OCI-LY3 (cell line): ENCODE data around the gene MISP.

Experiments
- H2AFZ ChIP-seq: fragments of 200-600, 300-600 bp; shearing (Covaris generic); 2 replicates; pipeline ENCODE4 v1.6.0; 2014; ENCODE audit warnings: antibody characterized with exemption, low read depth, low read length
- H3K27ac ChIP-seq: fragments of 200-600, 300-600 bp; sonication (generic); 2 replicates; pipeline ENCODE4 v1.5.1; 2014; ENCODE audit warnings: mild to moderate bottlenecking, low read length, moderate library complexity, mixed read lengths
- H3K27me3 ChIP-seq: fragments of 200-600, 300-600 bp; sonication (generic); 2 replicates; pipeline ENCODE4 v1.6.1; 2014; ENCODE audit warnings: low read depth, low read length, mixed read lengths
- H3K36me3 ChIP-seq: fragments of 200-600, 300-600 bp; sonication (generic); replicated peaks from 2 replicates; pipeline ENCODE3; 2014; ENCODE audit warnings: low read depth, low read length, mixed read lengths
- H3K4me1 ChIP-seq: fragments of 300-600, 200-600 bp; sonication (generic); 2 replicates; pipeline ENCODE4 v1.6.1; 2014; ENCODE audit warnings: low read length, mixed read lengths
- H3K4me2 ChIP-seq: fragments of 200-600, 300-600 bp; sonication (generic); 2 replicates; pipeline ENCODE4 v1.6.1; 2014; ENCODE audit warnings: low read length, mixed read lengths
- H3K4me3 ChIP-seq: fragments of 300-600, 200-600 bp; sonication (generic); 2 replicates; pipeline ENCODE4 v1.5.1; 2014; ENCODE audit warnings: antibody characterized with exemption, mild to moderate bottlenecking, low read length, moderate library complexity
- H3K79me2 ChIP-seq: fragments of 300-600, 200-600 bp; shearing (Covaris generic); 2 replicates; pipeline ENCODE4 v1.6.1; 2014; ENCODE audit warnings: mild to moderate bottlenecking, low read length, mixed read lengths
- H3K9ac ChIP-seq: fragments of 300-600, 200-600 bp; shearing (Covaris generic); 2 replicates; pipeline ENCODE4 v1.6.0; 2014; ENCODE audit warnings: mild to moderate bottlenecking, low read length, moderate library complexity
- H3K9me3 ChIP-seq: fragments of 200-600, 300-600 bp; shearing (Covaris generic); 2 replicates; pipeline ENCODE4 v1.6.1; 2014; ENCODE audit warnings: low read length, mixed read lengths; ENCODE audit not compliant: insufficient read depth
- H4K20me1 ChIP-seq: fragments of 200-600, 300-600 bp; sonication (generic); 2 replicates; pipeline ENCODE4 v1.6.1; 2016; ENCODE audit warnings: low read length, mixed read lengths; ENCODE audit not compliant: insufficient read depth
- EZH2phosphoT487 ChIP-seq: fragments of 200-600 bp; shearing (Covaris generic); IDR thresholded peaks from 2 replicates; pipeline ENCODE4 v1.6.1; 2018; ENCODE audit warnings: antibody characterized with exemption, mixed run types, low read depth
- TF ChIP-seq, protein P1 (sequence below): fragments of 200-600, 300-600 bp; sonication (generic); IDR thresholded peaks from 2 replicates; pipeline ENCODE4 v1.5.1; 2014; ENCODE audit warnings: antibody characterized with exemption, low read length, low read depth

The MISP gene

DNA sequence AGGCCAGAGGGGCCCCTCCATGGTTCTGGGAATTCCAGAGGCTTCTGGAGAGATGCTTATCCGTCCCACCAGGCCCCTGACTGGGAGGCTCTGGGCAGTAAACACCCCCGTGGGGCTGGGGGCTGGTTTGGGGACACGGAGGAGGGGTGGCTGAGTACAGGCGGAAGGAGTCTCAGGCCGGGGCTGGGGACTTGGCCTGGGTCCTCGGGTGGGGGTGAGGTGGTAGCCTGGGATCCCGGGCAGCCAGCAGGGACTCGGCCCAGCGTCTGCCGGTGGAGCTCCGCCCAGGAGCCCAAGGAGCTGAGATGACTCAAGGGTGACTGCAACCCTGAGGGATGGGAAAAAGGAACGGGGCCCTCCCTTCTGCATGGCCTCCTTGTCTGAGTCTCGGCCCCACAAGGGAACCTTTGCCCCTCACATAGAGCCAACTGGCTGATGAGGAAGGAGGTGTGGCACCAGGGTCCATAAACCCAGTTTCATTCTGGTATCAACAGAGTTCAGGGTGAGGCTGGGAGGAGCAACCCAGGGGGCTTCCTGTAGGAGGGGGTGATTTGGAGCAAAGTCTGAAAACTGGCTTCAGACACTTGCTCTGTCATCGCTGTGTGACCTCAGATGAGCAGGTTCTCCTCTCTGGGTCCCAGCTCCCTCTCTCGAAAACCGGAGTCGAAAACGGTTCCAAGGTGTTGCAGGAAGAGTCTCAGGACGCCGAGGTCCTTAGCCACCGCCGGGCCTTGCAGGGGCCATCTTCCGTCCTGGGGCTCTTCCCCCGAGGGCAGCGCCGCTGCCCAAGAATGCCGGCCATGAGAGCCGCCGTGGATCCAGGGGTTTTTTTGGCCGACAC, 809 bp downstream of the MISP start:
- no peak overlapping the region for H3K4me2 ChIP-seq
- no peak for TF ChIP-seq EZH2phosphoT487
- TF ChIP-seq, protein P1, sequence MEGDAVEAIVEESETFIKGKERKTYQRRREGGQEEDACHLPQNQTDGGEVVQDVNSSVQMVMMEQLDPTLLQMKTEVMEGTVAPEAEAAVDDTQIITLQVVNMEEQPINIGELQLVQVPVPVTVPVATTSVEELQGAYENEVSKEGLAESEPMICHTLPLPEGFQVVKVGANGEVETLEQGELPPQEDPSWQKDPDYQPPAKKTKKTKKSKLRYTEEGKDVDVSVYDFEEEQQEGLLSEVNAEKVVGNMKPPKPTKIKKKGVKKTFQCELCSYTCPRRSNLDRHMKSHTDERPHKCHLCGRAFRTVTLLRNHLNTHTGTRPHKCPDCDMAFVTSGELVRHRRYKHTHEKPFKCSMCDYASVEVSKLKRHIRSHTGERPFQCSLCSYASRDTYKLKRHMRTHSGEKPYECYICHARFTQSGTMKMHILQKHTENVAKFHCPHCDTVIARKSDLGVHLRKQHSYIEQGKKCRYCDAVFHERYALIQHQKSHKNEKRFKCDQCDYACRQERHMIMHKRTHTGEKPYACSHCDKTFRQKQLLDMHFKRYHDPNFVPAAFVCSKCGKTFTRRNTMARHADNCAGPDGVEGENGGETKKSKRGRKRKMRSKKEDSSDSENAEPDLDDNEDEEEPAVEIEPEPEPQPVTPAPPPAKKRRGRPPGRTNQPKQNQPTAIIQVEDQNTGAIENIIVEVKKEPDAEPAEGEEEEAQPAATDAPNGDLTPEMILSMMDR = no peak

DNA sequence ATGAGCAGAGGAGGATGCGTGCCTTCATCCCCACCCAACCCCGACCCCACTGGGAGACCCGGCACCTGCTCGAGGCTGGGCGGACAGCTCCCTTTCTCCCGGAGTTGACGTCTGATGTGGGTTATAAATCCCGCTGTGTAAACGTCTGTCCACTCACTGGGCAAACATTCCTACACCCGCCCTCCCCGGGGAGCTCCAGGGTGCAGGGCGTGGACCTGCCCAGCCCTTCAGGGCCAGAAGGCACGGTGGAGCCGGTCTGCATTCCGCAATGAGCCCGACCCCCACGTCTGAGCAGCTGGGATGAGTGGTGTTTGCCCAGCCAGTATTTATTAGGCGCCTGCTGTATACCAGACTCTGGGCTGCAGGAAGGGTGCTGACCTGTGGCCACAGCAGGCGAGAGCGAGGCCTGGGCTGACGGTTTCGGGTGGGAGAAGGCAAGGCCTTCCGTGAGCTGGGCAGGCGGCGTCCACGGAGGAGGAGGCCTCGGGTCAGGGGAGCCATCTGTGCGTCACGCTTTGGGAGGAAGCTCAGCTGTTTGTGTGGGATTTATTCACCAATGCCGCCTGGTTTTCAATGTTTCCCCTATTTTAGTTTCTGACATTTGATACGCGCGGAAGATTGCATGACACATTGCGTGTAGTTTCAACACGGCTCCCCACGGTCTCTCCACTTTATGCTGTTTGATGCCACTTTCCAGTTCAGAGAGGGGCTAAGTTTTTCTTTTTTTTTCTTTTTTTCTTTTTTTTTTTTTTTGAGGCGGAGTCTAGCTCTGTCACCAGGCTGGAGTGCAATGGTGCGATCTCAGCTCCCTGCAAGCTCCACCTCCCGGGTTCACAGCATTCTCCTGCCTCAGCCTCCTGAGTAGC, 2.0 kb downstream of the MISP start:
- H3K36me3 ChIP-seq = no peaks in the 10 kb centered on the region
- no peaks in the 10 kb centered on the region for H3K79me2 ChIP-seq
- no peaks in the 10 kb centered on the region for H3K9me3 ChIP-seq
- H3K27ac ChIP-seq = no peak overlapping the region
- no peak overlapping the region for H3K4me3 ChIP-seq
- TF ChIP-seq, protein P1 = no peak
- no peak for TF ChIP-seq EZH2phosphoT487
- no peak overlapping the region for H3K4me2 ChIP-seq
- no peak overlapping the region for H3K9ac ChIP-seq
- H3K27me3 ChIP-seq = no peaks in the 10 kb centered on the region
- no peaks in the 10 kb centered on the region for H4K20me1 ChIP-seq
- no peaks in the 10 kb centered on the region for H3K4me1 ChIP-seq
- H2AFZ ChIP-seq = no peak overlapping the region

More for the DNA sequence above, 809 bp downstream of the MISP start:
- no peaks in the 10 kb centered on the region for H3K4me1 ChIP-seq
- no peak overlapping the region for H2AFZ ChIP-seq
- H3K9me3 ChIP-seq = no peaks in the 10 kb centered on the region
- no peaks in the 10 kb centered on the region for H4K20me1 ChIP-seq
- H3K79me2 ChIP-seq = no peaks in the 10 kb centered on the region
- no peaks in the 10 kb centered on the region for H3K27me3 ChIP-seq
- no peak overlapping the region for H3K27ac ChIP-seq
- no peaks in the 10 kb centered on the region for H3K36me3 ChIP-seq
- no peak overlapping the region for H3K9ac ChIP-seq
- H3K4me3 ChIP-seq = no peak overlapping the region

DNA sequence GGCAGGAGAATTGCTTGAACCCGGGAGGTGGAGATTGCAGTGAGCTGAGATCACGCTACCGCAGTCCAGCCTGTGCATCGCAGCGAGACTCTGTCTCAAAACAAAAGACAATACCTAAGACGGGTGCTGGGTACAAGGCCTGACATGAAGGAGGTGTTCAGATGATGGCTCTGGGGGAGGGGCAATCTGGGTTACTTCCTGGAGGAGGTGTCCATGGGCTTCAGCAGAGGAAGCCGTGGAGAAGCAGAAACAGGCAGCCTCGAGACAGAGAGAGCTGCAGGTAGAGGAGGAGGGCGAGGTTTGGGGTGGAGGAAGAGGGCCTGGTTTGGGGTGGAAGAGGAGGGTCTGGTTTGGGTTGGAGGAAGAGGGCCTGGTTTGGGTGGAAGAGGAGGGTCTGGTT, 3.6 kb downstream of the MISP start:
- no peaks in the 10 kb centered on the region for H3K36me3 ChIP-seq
- TF ChIP-seq, protein P1 = no peak
- TF ChIP-seq EZH2phosphoT487 = no peak
- H3K9ac ChIP-seq = no peak overlapping the region
- no peaks in the 10 kb centered on the region for H3K27me3 ChIP-seq
- no peak overlapping the region for H3K27ac ChIP-seq
- H3K79me2 ChIP-seq = no peaks in the 10 kb centered on the region
- H4K20me1 ChIP-seq = no peaks in the 10 kb centered on the region
- H2AFZ ChIP-seq = no peak overlapping the region
- no peak overlapping the region for H3K4me3 ChIP-seq
- H3K4me2 ChIP-seq = no peak overlapping the region
- no peaks in the 10 kb centered on the region for H3K9me3 ChIP-seq
- H3K4me1 ChIP-seq = no peaks in the 10 kb centered on the region

DNA sequence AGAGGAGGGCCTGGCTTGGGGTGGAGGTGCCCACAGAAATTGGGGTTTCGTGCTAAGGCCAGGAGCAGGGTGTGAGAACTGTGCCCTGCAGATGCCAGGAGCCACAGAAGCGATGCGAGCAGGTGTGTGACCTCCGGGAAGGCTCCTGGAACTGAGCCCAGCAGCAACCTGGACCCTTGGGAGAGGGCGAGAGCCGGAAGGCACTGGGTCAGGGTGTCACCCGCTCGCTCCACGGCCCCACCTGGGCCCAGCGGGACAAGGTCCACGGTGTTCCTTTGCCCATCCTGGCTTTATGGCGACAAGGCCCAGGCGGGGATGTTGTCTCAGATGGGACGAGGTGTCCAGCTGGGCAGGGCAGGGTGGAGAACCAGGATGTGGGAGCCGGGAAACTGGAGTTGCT, 4.2 kb downstream of the MISP start:
- Histone ChIP-seq H3K4me1 (no peaks in the 10 kb centered on the region), H3K4me2 (no peak overlapping the region), H4K20me1 (no peaks in the 10 kb centered on the region), H3K36me3 (no peaks in the 10 kb centered on the region), H3K27me3 (no peaks in the 10 kb centered on the region), H3K79me2 (no peaks in the 10 kb centered on the region), H3K4me3 (no peak overlapping the region), H3K9ac (no peak overlapping the region), H2AFZ (no peak overlapping the region), H3K9me3 (no peaks in the 10 kb centered on the region), H3K27ac (no peak overlapping the region)
- TF ChIP-seq, protein P1 = no peak
- no peak for TF ChIP-seq EZH2phosphoT487
